RCC 7860 (cell line): Measurements from ENCODE around the gene BMERB1.

Experiments used
- DNase-seq: peaks from one replicate; pipeline ENCODE4 v3.0.0-alpha.2; 2015; ENCODE audit warnings: low spot score
- FAIRE-seq: peaks from 2 replicates; lab custom pipeline; 2012; peaks lifted over from hg19 to GRCh38; lab: Jason Lieb, UNC

Gene BMERB1

DNA sequence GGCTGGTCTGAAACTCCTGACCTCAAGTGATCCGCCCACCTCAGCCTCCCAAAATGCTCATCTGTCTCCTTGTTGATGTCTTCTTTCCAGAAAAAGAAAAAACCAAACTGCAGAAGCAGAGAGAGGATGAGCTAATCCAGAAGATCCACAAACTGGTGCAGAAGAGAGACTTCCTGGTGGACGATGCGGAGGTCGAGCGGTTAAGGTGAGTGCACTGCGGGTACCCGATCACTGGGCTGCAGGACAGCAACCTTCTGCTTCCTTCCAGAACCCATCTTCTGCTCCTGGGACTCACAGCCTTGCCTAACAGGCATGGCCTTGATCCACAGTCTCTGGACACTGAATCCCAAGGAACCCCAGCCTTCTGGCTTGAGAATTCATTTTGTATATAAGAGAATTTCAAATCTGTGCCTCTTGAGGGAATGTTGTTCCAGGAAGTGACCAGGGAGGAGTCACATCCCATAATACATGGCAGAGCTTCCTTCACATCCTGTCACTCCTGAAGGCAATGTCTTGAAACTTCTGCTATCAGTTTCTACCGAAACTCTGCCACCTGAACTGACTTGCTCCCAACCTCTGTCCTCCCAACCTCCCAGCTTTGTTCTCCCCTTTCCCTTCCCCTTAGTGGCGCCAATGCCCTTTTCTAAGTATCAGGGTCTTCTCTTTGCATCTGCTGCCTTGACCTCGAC lies 146.9 kb downstream of the BMERB1 start:
- no peak for FAIRE-seq
- DNase-seq, result no peak

DNA sequence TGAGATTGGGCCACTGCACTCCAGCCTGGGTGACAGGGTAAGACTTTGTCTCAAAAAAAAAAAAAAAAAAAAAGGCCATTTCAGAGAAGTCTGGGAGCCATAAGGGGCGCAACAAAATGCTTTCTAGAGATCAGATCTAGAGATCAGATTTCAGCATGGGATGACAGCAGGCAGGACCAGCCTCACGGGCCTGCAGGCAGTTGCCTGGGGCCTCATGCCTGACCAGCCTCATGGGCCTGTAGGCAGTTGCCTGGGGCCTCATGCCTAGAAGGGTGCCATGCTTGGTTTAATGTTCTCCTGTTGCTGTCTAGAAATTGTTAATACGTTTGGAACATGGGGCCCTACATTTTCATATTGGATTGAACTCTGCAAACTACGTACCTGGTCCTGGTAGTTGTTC lies 149.1 kb downstream of the BMERB1 start:
- no peak for FAIRE-seq
- DNase-seq, result no peak

DNA sequence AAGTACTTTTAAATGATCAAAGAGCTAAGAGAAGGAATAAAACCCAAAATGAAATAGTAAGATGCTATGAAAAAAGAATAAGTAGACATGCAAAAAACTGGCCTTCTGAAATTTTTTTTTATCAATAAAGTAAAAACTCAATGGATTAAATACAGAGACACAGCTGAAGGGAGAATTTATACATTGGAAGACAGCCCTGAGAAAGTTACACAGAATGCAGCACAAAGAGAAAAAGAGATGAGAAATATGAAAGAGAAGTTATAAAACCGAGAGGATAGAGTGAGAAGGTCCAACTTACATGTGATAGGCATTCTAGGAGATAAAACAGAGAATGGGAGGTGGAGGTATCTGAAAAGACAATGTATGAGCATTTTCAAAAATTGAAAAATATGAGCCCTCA lies 151.6 kb downstream of the BMERB1 start:
- FAIRE-seq (no peak), DNase-seq (no peak)

DNA sequence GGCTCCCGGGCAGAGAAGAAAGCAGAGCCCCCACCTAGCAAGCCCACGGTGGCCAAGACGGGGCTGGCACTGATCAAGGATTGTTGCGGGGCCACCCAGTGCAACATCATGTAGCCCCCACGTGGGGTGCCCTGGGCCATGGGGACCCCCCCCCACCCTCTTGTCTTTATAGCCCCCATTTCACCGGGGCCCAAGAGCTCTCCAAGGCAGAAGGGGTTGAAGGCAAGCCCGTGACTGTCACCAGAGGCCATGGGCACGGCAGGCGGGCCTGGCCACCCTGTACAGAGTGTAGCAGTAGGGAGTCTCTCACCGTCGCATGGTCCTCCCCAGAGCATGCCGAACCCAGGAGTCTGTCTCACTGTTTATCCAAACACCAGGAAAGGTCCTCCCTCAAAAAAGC lies 152.3 kb downstream of the BMERB1 start:
- FAIRE-seq, result no peak

DNA sequence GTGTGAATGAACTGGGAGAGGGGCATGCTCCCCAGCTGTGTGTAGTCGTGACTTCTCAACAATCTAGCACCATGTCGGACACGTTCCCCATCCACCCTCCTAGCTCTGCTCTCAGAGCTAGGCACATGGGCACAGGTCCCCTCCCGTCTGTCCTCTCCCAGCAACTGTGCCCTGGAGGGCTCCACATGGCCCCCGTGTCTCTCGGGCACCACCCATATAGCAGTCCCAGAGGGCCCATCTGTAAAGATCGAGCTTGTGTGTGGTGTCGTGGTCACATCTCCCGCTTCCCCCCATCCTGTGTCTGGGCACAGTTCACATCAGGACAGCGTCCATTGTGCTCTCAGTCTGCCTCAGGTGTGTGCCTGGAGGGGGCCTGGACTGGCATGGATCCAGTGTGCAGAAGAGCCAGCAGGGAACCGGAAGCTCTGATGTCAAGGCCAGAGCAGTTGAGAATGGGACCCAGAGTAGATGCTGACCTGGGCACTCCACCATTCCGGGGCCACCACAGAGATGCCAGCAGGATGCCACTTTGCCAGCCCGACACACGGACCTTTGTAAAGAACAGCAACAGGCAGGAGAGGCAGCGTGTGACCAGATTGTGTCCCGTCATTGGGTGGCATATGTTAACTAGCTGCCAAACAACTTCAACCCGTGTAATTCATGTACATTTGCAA lies 152.9 kb downstream of the BMERB1 start:
- FAIRE-seq (no peak), DNase-seq (no peak)

More for the DNA sequence above, 152.3 kb downstream of the BMERB1 start:
- no peak for DNase-seq

DNA sequence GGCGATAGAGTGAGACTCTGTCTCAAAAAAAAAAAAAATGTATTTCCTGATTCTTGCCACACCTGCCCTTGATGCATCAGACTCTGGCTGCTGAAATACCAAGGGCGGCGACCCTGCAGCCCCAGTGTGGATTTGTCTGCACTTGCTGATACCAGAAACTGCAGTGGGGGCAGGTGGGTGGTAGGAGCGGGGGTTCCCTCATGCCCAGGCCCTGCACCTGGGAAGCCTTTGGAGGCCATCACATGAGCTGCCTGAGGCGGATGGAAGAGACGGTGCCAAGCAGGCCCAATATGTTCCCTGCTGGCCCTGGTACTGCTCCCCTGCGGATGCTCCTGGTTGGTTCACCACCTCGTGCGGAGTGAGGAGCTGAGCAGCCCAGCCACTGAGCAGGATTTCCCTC lies 157.9 kb downstream of the BMERB1 start:
- DNase-seq (no peak), FAIRE-seq (no peak)

DNA sequence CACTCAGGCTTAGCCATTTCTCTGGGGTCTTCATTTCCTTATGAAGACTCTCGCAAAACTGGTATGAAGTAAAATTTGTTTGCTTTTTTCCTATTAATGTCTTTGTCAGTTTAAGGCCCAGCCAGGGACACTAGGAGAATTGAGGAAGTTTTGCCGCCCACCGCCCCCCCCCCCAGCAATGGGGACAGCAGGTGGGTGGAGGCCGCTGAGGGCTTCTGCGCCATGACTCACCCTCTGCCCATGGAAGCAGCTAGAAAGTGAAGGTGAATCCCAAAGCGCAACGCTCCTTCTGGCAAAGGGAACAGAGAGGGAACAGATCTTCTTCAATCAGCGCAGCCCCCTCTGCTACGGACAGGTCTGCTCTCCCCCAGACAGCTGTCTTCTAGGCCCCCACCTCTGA lies 158.8 kb downstream of the BMERB1 start:
- FAIRE-seq, result no peak
- no peak for DNase-seq

DNA sequence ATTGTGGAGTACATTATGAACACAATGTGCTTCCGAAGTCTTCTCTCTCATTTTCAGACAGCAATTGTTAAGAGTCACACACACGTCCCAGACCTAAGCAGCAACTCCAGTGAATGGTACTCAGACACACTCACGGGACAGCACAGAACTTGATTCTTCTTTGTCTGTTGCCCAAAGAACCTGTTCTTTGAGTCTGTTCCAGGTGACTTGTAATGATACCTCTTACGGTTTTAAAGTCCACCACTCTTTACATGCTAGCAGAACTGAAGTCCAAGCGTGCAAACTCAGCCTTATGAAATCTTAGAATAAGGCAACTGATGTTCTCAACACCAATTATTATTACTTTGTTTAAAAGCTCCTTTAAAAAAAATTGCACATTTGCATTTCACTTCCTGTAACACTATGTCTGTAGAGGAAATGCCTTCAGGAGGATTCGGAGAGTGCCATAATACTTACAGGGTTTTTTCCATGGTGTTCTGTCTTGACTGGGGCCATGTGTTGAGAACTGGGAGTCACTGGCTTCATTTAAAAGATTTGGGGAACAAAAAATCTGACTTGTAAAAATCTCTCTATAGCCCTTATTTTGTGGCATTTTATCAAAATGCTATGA lies 160.4 kb downstream of the BMERB1 start:
- FAIRE-seq (no peak), DNase-seq (no peak)

DNA sequence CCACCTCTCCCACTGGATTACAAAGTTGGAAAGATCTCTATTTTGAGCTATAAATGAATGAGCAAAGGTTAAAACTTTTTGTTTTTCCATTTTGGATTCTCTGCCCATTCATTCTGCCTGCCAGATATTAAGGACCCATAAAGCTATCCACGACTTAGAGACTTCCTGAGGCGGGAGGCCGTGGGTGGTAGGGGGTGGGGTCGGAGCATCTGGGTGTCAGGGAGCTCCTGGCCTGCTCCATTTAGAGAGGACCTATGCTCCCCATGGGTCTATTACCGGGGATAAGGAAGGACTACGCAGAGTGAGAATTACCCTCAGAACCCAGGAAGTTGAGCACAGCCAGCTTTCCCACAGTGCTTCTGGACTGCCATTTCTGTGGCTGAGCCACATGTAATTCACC lies 162.7 kb downstream of the BMERB1 start:
- DNase-seq (no peak), FAIRE-seq (no peak)

DNA sequence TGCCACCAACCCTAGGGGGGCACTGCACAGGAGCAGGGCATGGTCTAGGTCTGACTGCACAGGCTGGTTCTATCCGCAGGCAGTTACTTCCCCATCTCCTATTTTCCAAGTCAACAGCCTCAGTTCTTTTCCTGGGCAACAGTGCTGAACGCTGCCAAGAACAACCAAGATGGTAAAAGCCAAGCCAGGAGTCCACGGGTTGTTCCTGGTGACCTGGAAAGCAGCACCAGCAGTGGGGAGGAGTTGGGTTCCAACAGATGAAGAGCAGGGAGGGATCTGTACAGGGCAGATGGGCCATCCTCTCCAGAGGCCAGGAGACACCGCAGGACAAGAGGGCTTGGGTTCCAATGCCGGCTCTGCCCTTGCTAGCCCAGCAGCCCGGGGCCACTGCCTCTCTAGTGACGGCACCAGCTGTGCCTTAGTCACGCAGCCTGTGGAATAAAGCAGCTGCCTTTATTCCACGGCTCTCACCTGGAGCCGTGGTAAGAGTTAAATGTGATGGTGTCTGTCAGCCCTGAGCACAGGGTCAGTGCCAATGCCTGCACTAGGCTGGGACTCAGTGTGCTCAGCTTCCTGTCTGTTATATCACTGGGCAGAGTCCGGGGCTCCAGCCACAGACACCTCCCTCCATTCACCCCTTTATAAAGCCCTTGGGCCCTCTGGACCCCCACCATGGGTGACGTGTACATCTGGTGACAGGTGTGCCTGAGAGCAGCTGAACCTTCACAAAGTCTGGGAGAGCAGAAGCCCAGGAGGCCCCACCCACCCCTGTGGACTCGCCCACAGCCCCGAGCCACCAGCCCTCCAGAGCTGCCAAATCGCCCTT lies 163.6 kb downstream of the BMERB1 start:
- no peak for DNase-seq
- no peak for FAIRE-seq

DNA sequence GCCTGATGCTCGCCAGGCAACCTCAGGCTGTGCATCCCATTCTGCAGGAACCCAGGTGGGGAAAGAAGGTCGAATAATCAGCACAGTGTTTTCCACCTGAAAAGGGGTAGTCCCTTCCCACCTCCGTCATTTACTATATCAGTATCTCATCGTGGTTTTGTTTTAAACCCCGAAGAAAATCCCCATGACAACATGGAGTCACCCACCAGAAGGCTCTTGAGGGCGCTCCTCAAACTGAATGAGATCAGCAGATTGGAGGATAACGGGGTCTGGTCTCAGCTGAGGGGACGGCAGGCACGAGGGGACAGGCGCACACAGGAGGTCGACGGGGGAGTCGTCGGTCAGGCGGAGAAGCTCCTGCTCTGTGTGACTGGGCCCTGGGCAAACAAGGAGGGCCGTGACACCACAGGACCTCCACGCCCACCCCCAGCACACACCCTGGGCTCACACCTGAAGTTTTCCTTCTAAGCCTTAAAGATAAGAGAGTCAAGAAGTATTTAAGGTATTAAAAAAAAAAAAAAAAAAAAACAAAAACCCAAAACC lies 164.3 kb downstream of the BMERB1 start:
- DNase-seq (no peak), FAIRE-seq (no peak)

DNA sequence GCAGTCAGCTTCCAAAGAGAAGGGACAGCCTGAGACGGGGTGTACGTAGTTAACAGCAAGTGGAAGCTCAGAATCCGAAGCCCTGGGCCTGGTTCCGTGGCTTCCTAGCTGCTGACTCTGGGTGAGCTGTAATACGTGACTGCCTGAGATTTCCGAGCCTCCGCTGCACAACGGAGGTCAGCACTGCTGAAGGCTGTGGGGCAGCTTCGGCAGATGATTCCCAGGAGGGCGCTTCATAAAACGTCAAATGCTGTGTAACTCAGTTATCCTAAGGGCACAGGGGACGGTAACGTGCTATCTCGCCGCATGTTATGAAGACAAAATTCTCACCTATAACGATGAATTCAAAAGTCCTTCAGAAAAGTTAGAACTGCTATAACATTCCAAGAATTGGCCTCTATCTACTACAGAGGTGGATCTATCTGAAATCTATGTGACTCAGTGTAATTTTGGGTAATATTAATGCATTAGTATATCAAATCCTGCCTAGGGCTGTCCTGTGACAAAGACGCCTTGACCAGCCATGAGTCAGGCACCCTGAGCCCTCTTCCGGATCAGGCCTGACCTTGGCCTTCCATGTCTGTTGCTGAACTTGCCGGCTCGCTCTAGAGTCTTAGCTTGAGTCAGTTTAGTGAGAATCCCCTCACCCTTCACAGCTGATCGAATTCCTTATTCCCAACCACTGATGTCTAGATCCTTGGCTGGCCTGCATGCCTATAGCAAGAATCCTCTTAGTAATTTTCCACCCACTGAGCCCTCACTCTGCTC lies 165.1 kb downstream of the BMERB1 start:
- FAIRE-seq (no peak), DNase-seq (no peak)

DNA sequence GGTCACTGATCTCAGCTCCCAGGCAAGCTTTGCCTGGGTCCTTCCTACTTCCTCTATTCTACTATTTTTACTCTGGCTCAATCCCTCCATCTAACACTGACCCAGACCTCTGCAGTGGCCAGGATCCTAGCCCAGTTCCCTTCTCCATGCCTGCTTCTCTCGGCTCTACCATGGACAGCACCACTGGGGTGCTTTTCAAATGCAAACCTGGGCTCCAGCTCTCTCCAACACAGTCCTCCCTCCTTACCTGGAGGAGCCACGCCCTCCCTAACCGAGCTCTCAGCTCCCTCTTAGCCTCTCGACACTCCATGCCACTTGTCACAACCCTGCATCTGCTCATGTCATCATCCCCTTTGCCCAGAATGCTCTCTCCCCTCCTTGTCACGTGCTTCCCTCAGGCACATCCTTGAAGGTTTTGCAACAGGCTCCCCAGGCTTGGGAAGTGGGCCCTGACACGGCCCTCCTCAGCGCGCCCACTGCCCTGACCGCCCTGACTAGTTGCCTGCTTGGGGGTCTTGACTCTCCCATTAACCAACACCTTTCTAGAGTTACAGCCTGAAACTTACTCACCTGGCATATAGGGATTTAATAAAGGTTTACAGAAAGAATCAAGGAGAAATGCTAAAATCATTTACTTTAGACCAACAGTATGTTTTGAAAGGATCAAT lies 167.0 kb downstream of the BMERB1 start:
- no peak for DNase-seq

DNA sequence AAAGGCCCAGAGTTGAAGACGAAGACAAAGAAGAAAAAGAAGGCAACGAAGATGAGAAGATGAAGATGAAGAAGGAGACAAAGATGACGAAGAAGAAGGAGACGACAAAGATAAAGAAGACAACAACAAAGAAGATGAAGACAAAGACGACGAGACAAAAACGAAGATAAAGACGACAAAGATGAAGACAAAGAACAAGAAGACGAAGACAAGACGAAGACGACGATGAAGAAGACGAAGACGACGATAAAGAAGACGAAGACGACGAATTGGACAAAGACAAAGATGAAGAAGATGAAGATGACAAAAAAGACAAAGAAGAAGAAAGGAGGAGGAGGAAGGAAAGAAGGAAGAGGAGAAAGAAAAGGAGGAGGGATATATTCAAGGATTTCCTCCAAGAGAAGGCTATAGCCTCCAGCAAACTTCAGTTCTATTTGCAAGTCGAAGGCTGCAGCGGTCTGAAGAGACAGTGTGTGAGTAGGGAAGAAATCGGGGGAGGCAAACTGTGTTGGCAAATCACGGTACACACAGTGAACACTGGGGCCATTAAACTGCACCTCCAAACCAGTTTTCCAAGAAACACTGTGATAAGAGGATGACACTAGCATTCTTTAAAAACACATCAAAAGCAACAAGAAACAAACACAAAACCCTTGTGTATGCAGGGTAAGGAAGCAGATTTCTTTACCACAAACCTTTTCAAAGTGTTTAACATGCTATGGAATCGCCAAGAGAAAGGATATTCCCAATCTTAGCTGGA lies 168.1 kb downstream of the BMERB1 start:
- DNase-seq, result no peak
- no peak for FAIRE-seq

More for the DNA sequence above, 167.0 kb downstream of the BMERB1 start:
- no peak for FAIRE-seq

DNA sequence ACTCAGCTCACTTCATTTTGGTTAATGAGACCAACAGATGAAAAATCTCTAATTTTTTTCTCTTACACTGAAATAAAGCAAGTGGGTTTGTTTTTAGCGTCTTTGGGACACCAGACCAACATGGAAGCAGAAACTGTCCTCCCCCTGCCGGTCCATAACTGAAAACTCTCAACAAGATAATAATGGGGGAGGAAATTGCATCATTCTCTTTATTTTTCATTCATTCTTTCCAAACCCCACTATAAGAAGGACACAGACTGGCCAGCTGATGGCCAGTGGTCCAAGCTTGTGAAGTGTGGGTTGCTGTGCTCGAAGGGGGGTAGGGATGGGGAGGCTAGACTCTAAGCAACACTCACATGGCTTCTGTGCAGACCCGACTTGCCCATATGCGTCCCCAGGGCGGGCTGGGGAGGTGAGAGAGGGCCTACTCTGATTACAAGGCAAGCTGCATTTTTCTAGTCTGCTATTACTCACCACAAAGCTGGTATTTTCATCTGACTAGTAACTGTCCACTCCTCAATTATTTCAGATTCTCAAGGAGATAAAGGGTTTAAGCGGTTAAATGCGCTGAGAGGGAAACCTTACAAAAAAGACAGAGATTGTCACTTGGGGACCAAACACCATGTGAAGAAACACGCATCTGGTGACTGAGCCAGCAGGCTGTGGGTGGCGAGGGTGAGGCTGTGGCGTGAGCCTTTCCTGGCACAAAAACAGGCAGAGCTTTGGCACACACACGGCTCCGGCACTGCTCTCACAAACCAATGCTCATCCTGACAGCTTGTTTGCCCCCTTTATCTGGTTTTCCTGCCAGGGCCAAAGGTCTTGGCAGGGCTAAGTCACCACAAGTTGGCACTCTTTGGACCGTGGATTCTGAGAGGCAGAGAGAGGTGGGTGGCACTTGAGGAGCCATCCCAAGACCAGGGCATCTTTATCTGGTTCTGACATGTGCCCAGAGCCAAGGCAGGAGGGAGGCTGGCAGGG lies 170.4 kb downstream of the BMERB1 start:
- DNase-seq (no peak), FAIRE-seq (no peak)

DNA sequence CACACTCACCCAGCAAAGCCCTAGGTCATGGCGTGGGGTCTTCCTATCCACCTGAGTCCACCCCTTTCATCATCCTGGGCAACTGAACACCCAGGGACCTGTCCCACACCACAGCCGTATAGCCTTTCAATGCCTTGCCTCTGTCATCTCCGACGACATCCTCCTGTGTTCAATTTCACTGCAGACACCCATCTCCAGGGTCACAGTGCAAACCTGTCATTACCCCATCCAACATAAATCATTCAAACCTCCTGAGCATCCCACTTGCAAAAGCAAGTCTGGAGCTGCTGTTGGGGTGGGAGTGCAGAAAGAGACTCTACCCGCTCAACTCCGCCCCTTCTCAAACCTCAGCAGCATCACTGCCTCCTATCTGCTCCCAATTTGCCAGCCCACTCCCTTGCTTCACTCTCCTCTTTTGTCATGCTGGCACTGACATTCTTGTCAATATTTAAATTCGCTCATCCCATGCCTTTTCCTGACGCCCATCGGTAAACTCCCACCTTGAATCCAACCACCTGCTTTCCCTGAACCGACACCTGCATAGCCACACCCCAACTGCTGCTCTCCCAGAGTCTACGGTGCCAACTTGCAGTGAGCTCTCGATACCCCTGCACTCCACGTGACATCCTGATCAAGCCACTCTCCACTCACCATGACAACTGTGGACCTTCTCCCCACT lies 171.6 kb downstream of the BMERB1 start:
- no peak for FAIRE-seq
- no peak for DNase-seq

DNA sequence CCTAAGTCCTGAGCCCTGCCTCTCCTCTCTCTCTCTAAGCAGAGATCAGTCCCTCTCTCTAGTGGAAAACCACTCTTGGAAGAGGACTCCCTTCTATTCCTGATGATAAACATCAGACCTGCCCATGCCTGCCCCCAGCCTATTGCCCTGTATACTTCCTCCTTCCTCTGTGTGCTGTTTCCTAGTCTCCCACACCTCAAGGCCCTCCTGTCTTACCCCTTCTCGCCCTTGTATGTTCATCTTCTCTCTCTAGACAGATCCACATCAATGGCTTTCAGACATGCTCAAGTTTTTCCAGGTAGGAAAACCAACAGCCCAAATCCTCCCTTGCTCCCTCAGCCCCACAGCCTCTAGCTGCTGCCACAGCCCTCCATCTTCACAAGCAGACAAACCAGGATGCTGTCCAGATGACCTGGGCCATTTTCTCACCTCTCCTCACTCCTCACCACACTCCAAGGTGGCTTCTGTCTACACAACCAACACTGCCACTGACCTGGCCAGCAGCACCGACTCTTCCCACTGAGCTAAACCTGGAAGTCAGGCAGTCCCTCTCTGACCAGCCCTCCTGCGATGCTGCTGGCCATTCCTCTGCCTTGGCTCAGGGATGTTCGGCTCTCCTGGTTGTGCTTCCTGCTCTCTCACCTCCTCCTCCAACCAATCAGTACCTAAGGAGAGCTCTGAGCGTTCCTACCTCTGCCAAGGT lies 172.3 kb downstream of the BMERB1 start:
- no peak for DNase-seq
- FAIRE-seq, result no peak
